K562 (cell line): Measurements from ENCODE around the gene SLC40A1. TPM values are rescaled to one million over a fixed set of nuclear protein-coding genes. Genes with fewer than 3 reads are reported as not detected.

Source experiments
- ARID1B ChIP-seq: fragments of 450-650 bp; IDR thresholded peaks from 2 replicates; pipeline ENCODE4 v1.6.1; 2016; ENCODE audit warnings: antibody characterized with exemption, mild to moderate bottlenecking, inconsistent platforms
- CGGBP1 ChIP-seq: fragments of 250-450 bp; sonication (Bioruptor Pico); IDR thresholded peaks from 2 replicates; pipeline ENCODE4 v1.9.0; 2021; ENCODE audit warnings: mild to moderate bottlenecking
- DDX20 ChIP-seq: fragments of 450-650 bp; IDR thresholded peaks from 2 replicates; pipeline ENCODE4 v1.6.1; 2016; ENCODE audit warnings: missing genetic modification characterization, low read depth, mild to moderate bottlenecking, missing compliant biosample characterization, moderate library complexity
- E2F1 ChIP-seq: sonication (generic); formaldehyde crosslinking; IDR thresholded peaks from 2 replicates; pipeline ENCODE4 v1.8.1; 2023; ENCODE audit warnings: mild to moderate bottlenecking, missing genetic modification reagents, moderate library complexity
- ESRRB ChIP-seq: fragments of 250-450 bp; sonication (Bioruptor Pico); IDR thresholded peaks from 2 replicates; pipeline ENCODE4 v1.5.0; 2020; ENCODE audit warnings: mild to moderate bottlenecking, moderate library complexity, borderline replicate concordance
- ETV6 ChIP-seq, 3 experiments: fragments of 150-350 bp in 1 of 3; sonication (generic) in 1 of 3; formaldehyde crosslinking in 1 of 3; IDR thresholded peaks; 2 replicates each; pipeline versions ENCODE4 v1.6.1 to v1.8.0; 2014 to 2022; ENCODE audit warnings: borderline replicate concordance in 2 of 3, low read depth in 2 of 3, antibody characterized with exemption in 1 of 3, low read length in 1 of 3, mild to moderate bottlenecking in 1 of 3, missing genetic modification reagents in 1 of 3
- GTF2B ChIP-seq: IDR thresholded peaks from 2 replicates; pipeline ENCODE4 v1.6.1; 2011; ENCODE audit not compliant: insufficient read length; ENCODE audit errors: extremely low read depth
- GTF3C2 ChIP-seq: IDR thresholded peaks from 3 replicates; pipeline ENCODE4 v1.6.1; 2011; ENCODE audit warnings: borderline replicate concordance, mild to moderate bottlenecking, moderate library complexity; ENCODE audit not compliant: insufficient read length; ENCODE audit errors: extremely low read depth
- KDM1A ChIP-seq, 2 experiments: fragments of 450-650 bp; IDR thresholded peaks; 2 replicates each; pipeline ENCODE4 v1.6.1; 2016; ENCODE audit warnings: mild to moderate bottlenecking in 2 of 2
- KLF16 ChIP-seq: IDR thresholded peaks from 2 replicates; pipeline ENCODE4 v1.6.1; 2016; ENCODE audit warnings: antibody characterized with exemption
- MEIS2 ChIP-seq: fragments of 450-650 bp; IDR thresholded peaks from 2 replicates; pipeline ENCODE4 v1.6.1; 2014; ENCODE audit warnings: mild to moderate bottlenecking; ENCODE audit not compliant: partially characterized antibody
- MTA3 ChIP-seq: fragments of 450-650 bp; formaldehyde crosslinking; IDR thresholded peaks from 2 replicates; pipeline ENCODE4 v1.6.1; 2017; ENCODE audit warnings: mild to moderate bottlenecking, borderline replicate concordance
- PML ChIP-seq: IDR thresholded peaks from 2 replicates; pipeline ENCODE4 v1.6.1; 2012; ENCODE audit warnings: low read length, inconsistent platforms
- POLR2AphosphoS5 ChIP-seq: IDR thresholded peaks from 2 replicates; pipeline ENCODE4 v1.6.1; 2011; ENCODE audit warnings: mild to moderate bottlenecking, low read depth, low read length, moderate library complexity; ENCODE audit not compliant: control insufficient read depth, insufficient read depth
- RCOR1 ChIP-seq, 2 experiments: IDR thresholded peaks; 2 replicates each; pipeline ENCODE4 v1.6.1; 2012; ENCODE audit warnings: low read depth in 2 of 2, low read length in 2 of 2, borderline replicate concordance in 1 of 2, improper control_type of control experiment in 1 of 2
- TBP ChIP-seq: optimal IDR thresholded peaks from 2 replicates; pipeline ENCODE3; 2011; ENCODE audit warnings: low read depth, low read length, improper control_type of control experiment
- TEAD4 ChIP-seq, 2 experiments: sonication (generic) in 1 of 2; formaldehyde crosslinking in 1 of 2; IDR thresholded peaks; 2 replicates each; pipeline versions ENCODE4 v1.6.1 to v1.8.0; 2012 to 2022; ENCODE audit warnings: borderline replicate concordance in 1 of 2, inconsistent platforms in 1 of 2, low read length in 1 of 2, mild to moderate bottlenecking in 1 of 2, missing genetic modification reagents in 1 of 2
- ZNF551 ChIP-seq: fragments of 250-450 bp; sonication (Bioruptor Pico); IDR thresholded peaks from 2 replicates; pipeline ENCODE4 v1.5.0; 2021; ENCODE audit warnings: mild to moderate bottlenecking, moderate library complexity
- ZNF77 ChIP-seq: fragments of 250-450 bp; sonication (Bioruptor Pico); IDR thresholded peaks from 2 replicates; pipeline ENCODE4 v1.5.0; 2020
- polyA plus RNA-seq, 8 experiments: library from polyadenylated mRNA; depleted of rRNA in 4 of 8; stranded (reverse) in 5 of 8; unstranded in 3 of 8; fragments of >200 nt; fragmentation: Nextera tagmentation in 2 of 8; fragmentation: Illumina TruSeq in 1 of 8; extraction: Ambion mirVana in 2 of 8; extraction: Trizol in 1 of 8; gene quantifications; 2 replicates each; pipeline versions ENCODE4 v1.2.1 to v1.2.3, GENCODE V29; 2011 to 2014; ENCODE audit warnings: inconsistent platforms in 1 of 8, missing spikeins in 1 of 8
- total RNA-seq, 7 experiments: library from RNA; depleted of rRNA in 6 of 7; stranded (reverse); fragments of >200 nt in 6 of 7; fragmentation: Illumina TruSeq in 2 of 7; extraction: Trizol in 2 of 7; gene quantifications; 2 replicates each; pipeline versions ENCODE4 v1.2.1 to v1.2.3, GENCODE V29; 2011 to 2021; ENCODE audit warnings: low replicate concordance in 1 of 7

SLC40A1 gene
- total and polyA plus RNA-seq, 9 of the 15 experiments (the other 6 are each of a cell fraction or from before 2014, with no cell fraction given): 42.2 to 95.9 (median 54.9) TPM

- TF ChIP-seq ZNF551 (no peak), DDX20 (tag) (no peak), POLR2AphosphoS5 (no peak), MTA3 (no peak), TBP (no peak), ETV6 (IDR thresholded peaks at IDR 0.05; ENCODE audit: borderline replicate concordance in 1 of 2, low read depth in 2 of 2, low read length in 1 of 2) (no peak), ETV6 (CRISPR knock-in tag; IDR thresholded peaks at IDR 0.05; ENCODE audit: borderline replicate concordance) (no peak), ESRRB (no peak), KLF16 (peak; percentile 20; the same call in 1 of the 2 replicates), ZNF77 (CRISPR knock-in tag) (no peak), GTF2B (no peak), ARID1B (peak; percentile 57; the same call in 1 of the 2 replicates), MEIS2 (peak; percentile 77), E2F1 (CRISPR knock-in tag) (no peak), TEAD4 (IDR thresholded peaks at IDR 0.05; ENCODE audit: low read length) (peak; percentile 80), TEAD4 (CRISPR knock-in tag; IDR thresholded peaks at IDR 0.05; ENCODE audit: borderline replicate concordance) (no peak), GTF3C2 (no peak), RCOR1 (IDR thresholded peaks at IDR 0.05; ENCODE audit: borderline replicate concordance in 1 of 2, low read depth in 2 of 2, low read length in 2 of 2) (peak in 1 of 2 experiments; percentile 43; a peak in 1 of 4 replicates), CGGBP1 (CRISPR knock-in tag) (no peak), PML (peak; percentile 25; the same call in 1 of the 2 replicates), KDM1A (IDR thresholded peaks at IDR 0.05) (0 out of 4 replicates have a peak, but pooled peaks of 1 of the 2 experiments have one; percentile 5)
- TF ChIP-seq, all 486 proteins: peak for 15
Measured at GRCh38 chr2:189608795-189609422, 28.3 kb upstream of the SLC40A1 start (continued).
